Measurements from ENCODE around the gene STK33. TPM values are rescaled to one million over a fixed set of nuclear protein-coding genes. Genes with fewer than 3 reads are reported as not detected.

The STK33 gene
- total and polyA plus RNA-seq, 4 experiments from 2014 or later, result not detected

DNA sequence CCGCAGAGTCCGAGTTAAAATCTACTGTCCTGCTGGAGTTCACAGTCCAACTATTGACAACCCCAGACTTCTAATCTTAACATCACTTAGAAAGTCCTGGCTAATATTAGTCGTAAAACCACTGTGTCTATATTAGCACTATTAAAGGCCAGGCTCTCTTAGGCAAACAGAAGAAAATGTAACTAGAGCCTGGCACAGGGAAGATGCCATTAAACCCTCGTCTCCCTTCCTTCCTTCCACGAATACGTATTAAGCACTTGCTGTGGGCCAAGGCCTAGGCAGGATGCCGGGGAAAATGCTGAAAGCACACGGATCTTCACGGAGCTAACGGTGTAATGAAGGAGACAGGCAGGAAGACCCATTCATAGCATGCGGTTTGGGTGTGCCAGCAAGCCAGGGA is 248.8 kb downstream of the STK33 start:
- DNase-seq, result no peak
- peaks cover 0 to 9% of the 10 kb centered on the region in 2 donors for H3K27me3 Mint-ChIP-seq
- H3K9me3 Mint-ChIP-seq, result no peaks in the 10 kb centered on the region
- Histone ChIP-seq H3K27me3 (ENCODE audit: insufficient read depth, low read length) (no peaks in the 10 kb centered on the region), H3K4me1 (ENCODE audit: insufficient read depth, low read length) (no peaks in the 10 kb centered on the region), H3K36me3 (ENCODE audit: insufficient read depth, low read length) (no peaks in the 10 kb centered on the region), H3K9me3 (ENCODE audit: control insufficient read depth in 1 of 2, low read length in 2 of 2) (no peaks in the 10 kb centered on the region), H3K4me3 (ENCODE audit: low read length in 2 of 2) (no peak overlapping the region), H3K27ac (ENCODE audit: low read depth, low read length) (no peak overlapping the region)
- POLR2A ChIA-PET (ENCODE audit: partially characterized antibody), result no interaction called here
- no peak overlapping the region for H3K4me3 Mint-ChIP-seq
- no peaks in the 10 kb centered on the region for H3K36me3 Mint-ChIP-seq
- no peak overlapping the region for H3K27ac Mint-ChIP-seq
- intact Hi-C loops (cut with micrococcal nuclease), result no loop called here
- peaks cover 0 to 9% (median 0%) of the 10 kb centered on the region in 4 donors for H3K4me1 Mint-ChIP-seq
- CTCF ChIA-PET (ENCODE audit: partially characterized antibody), result no interaction called here

DNA sequence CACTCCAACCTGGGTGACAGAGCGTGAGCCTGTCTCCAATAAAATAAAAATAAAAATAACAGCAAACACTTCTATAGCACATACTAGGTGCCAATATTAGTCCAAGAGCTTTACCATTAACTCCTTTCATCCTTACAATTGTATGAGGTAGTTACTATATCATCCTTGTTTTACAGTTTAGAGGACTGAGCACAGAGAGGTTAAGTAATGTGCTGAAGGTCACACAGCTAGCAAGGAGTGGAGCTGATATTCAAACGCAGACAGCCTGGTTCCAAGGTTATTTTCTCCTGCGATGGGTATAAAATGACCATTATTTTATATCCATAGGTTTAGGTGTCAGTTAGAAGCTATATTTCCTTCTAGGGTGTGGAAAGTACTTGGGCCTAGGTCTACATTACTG is 249.7 kb downstream of the STK33 start:
- peaks cover 0 to 8% of the 10 kb centered on the region in 2 donors for H3K27me3 Mint-ChIP-seq
- intact Hi-C loops (cut with micrococcal nuclease), result no loop called here
- Histone ChIP-seq H3K27ac (ENCODE audit: low read depth, low read length) (no peak overlapping the region), H3K9me3 (ENCODE audit: control insufficient read depth in 1 of 2, low read length in 2 of 2) (no peaks in the 10 kb centered on the region), H3K27me3 (ENCODE audit: insufficient read depth, low read length) (no peaks in the 10 kb centered on the region), H3K4me1 (ENCODE audit: insufficient read depth, low read length) (no peaks in the 10 kb centered on the region), H3K36me3 (ENCODE audit: insufficient read depth, low read length) (no peaks in the 10 kb centered on the region), H3K4me3 (ENCODE audit: low read length in 2 of 2) (no peak overlapping the region)
- no peaks in the 10 kb centered on the region for H3K9me3 Mint-ChIP-seq
- no peak overlapping the region for H3K4me3 Mint-ChIP-seq
- POLR2A ChIA-PET (ENCODE audit: partially characterized antibody), result no interaction called here
- CTCF ChIA-PET (ENCODE audit: partially characterized antibody), result interaction anchor here (1.0 kb wide), 1 partner anchor 15 kb away, joined by 3 read pairs; no protein-coding TSS in a partner anchor
- DNase-seq, result no peak
- H3K36me3 Mint-ChIP-seq, result no peaks in the 10 kb centered on the region
- H3K27ac Mint-ChIP-seq, result no peak overlapping the region
- peaks cover 0 to 9% (median 0%) of the 10 kb centered on the region in 4 donors for H3K4me1 Mint-ChIP-seq

DNA sequence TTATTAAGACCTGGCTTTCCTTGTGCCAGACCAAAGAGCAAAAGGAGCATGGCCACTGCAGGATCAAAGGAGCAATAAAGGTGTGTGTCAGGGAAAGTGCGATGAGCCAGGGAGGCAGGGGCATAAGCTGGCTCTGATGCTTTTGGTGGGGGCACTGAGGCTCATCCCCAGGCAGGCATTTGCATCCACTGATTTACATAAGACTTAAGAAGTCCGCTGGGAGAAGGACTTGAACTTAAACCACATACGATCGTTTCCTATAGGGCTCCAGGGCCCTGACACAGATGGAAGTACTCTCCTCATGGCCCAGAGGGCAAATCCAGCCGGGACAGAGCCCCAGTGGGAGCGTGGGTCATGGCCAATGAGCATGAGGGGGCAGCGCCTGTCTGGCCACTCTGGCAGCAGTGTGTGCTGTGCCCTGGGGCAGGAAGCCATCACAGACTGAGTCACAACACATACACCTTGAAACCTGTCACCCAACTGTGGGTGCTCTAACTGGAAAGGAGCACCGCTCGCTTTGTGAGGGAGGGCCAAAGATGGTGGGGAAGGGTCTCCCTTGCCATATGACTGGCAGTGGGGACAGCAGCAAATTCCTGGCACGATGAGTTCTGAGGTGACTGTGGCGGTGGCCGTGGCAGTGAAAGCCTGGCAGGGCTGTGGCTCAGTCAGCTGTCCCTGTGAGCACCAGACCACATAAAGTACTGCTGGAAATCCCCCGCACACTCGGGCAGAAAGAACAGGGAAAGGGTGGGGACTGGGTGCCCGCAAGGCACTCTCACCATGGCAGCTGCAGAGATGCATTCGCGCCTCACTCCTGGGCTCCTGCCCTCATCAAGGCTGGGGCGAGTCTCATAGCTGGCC is 251.0 kb downstream of the STK33 start:
- H3K27ac Mint-ChIP-seq, result no peak overlapping the region
- H3K4me3 ChIP-seq (ENCODE audit: low read length in 2 of 2), result no peak overlapping the region
- ChIA-PET CTCF (ENCODE audit: partially characterized antibody) (no interaction called here), POLR2A (ENCODE audit: partially characterized antibody) (no interaction called here)
- H3K36me3 ChIP-seq (ENCODE audit: insufficient read depth, low read length), result no peaks in the 10 kb centered on the region
- no peaks in the 10 kb centered on the region for H3K9me3 ChIP-seq (ENCODE audit: control insufficient read depth in 1 of 2, low read length in 2 of 2)
- no peaks in the 10 kb centered on the region for H3K4me1 ChIP-seq (ENCODE audit: insufficient read depth, low read length)
- peaks cover 0 to 9% (median 0%) of the 10 kb centered on the region in 4 donors for H3K4me1 Mint-ChIP-seq
- no peaks in the 10 kb centered on the region for H3K9me3 Mint-ChIP-seq
- H3K27me3 ChIP-seq (ENCODE audit: insufficient read depth, low read length), result no peaks in the 10 kb centered on the region
- peaks cover 0 to 12% of the 10 kb centered on the region in 2 donors for H3K27me3 Mint-ChIP-seq
- intact Hi-C loops (cut with micrococcal nuclease), result no loop called here
- no peaks in the 10 kb centered on the region for H3K36me3 Mint-ChIP-seq
- peak in 1 of 5 donors; percentile 2 for DNase-seq
- H3K4me3 Mint-ChIP-seq, result peak overlapping the region in 1 of 8 donors; percentile 17
- no peak overlapping the region for H3K27ac ChIP-seq (ENCODE audit: low read depth, low read length)

DNA sequence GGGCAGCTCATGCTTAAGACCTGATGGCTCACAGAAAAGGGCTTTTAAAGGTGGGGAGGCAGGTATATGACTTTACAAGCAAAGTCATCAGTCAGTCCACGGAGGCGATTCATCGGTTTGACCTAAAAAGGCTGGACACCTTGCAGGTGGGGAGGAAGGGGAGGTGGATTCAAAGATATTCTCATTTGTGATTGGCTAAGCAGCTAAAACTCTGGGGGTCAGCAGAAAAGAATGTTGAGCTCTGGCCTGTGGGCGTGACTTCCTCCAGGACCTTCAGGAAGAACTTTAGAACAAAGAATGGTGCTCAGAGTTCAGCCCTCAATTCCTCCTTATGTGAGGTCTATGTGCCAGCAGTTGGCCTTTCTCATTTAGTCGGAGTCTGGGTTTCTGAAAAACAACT is 252.0 kb downstream of the STK33 start:
- CTCF ChIA-PET (ENCODE audit: partially characterized antibody), result no interaction called here
- intact Hi-C loops (cut with micrococcal nuclease), result no loop called here
- no peaks in the 10 kb centered on the region for H3K9me3 Mint-ChIP-seq
- H3K36me3 Mint-ChIP-seq, result no peaks in the 10 kb centered on the region
- H3K4me1 Mint-ChIP-seq, result peaks cover 0 to 9% (median 0%) of the 10 kb centered on the region in 4 donors
- H3K4me1 ChIP-seq (ENCODE audit: insufficient read depth, low read length), result no peaks in the 10 kb centered on the region
- H3K27ac ChIP-seq (ENCODE audit: low read depth, low read length), result no peak overlapping the region
- no peak overlapping the region for H3K27ac Mint-ChIP-seq
- POLR2A ChIA-PET (ENCODE audit: partially characterized antibody), result no interaction called here
- H3K36me3 ChIP-seq (ENCODE audit: insufficient read depth, low read length), result no peaks in the 10 kb centered on the region
- H3K4me3 Mint-ChIP-seq, result no peak overlapping the region
- DNase-seq, result no peak
- H3K27me3 ChIP-seq (ENCODE audit: insufficient read depth, low read length), result no peaks in the 10 kb centered on the region
- no peak overlapping the region for H3K4me3 ChIP-seq (ENCODE audit: low read length in 2 of 2)
- H3K9me3 ChIP-seq (ENCODE audit: control insufficient read depth in 1 of 2, low read length in 2 of 2), result no peaks in the 10 kb centered on the region
- peaks cover 0 to 12% of the 10 kb centered on the region in 2 donors for H3K27me3 Mint-ChIP-seq

Other genes starting within 250 kb of the STK33 start
- 10 to 100 TPM; 25.0 to 31.3 TPM for gene TRIM66, start 88.4 kb upstream of the STK33 start, total RNA-seq
- under 1 TPM in 1 of 2 donors, not detected in 1; 0.67 TPM for gene TRIM66, start 88.4 kb upstream of the STK33 start, polyA plus RNA-seq
- 1,000 to 10,000 TPM; 1,456 to 1,504 TPM for gene RPL27A, start 88.6 kb upstream of the STK33 start, total RNA-seq
- gene RPL27A, start 88.6 kb upstream of the STK33 start, polyA plus RNA-seq, result 1,000 to 10,000 TPM; 3,607 to 3,736 TPM